ENCODE measurements around the gene SGTA.

The SGTA gene

DNA sequence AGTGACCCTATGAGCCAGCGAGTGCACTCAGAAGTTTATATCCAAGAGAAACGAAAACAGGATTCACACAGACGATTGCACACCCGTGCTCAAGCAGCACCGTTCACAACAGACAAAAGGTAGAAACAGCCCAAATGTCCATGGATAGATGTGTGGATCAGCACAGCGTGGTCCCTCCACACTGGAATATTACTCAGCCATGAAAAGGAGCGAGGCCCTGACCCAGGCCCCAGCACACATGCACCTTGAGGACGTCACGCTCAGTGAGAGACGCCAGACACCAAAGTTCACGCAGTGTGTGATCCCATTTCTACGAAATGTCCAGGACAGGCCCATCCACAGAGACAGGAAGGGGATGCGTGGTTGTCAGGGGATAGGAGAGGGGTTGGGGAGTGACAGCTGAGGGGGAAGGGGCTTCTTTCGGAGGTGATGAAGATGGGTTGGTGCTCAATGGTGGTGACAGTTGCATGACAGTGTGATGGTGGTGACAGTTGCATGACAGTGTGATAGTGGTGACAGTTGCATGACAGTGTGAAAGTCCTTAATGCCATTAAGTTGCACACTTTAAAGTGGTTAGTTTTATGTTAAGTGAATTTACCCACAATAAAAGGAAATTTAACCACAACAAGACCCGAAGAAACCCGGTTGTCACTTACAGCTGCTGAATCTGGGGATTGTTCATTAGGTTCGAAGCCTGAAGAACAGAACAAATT, 24.3 kb downstream of the SGTA start:
- TF ChIP-seq ZNF521 (tag by site-specific recombination; IDR thresholded peaks at IDR 0.05), result no peak
- TF ChIP-seq, protein P1, sequence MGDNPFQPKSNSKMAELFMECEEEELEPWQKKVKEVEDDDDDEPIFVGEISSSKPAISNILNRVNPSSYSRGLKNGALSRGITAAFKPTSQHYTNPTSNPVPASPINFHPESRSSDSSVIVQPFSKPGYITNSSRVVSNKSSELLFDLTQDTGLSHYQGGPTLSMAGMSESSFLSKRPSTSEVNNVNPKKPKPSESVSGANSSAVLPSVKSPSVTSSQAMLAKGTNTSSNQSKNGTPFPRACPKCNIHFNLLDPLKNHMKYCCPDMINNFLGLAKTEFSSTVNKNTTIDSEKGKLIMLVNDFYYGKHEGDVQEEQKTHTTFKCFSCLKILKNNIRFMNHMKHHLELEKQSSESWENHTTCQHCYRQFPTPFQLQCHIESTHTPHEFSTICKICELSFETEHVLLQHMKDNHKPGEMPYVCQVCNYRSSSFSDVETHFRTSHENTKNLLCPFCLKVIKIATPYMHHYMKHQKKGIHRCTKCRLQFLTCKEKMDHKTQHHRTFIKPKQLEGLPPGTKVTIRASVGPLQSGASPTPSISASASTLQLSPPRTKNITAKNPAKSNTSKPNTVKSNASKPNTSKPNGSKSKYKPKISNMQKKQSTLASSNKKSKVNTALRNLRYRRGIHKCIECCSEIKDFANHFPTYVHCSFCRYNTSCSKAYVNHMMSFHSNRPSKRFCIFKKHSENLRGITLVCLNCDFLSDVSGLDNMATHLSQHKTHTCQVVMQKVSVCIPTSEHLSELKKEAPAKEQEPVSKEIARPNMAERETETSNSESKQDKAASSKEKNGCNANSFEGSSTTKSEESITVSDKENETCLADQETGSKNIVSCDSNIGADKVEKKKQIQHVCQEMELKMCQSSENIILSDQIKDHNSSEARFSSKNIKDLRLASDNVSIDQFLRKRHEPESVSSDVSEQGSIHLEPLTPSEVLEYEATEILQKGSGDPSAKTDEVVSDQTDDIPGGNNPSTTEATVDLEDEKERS (tag by site-specific recombination; IDR thresholded peaks at IDR 0.05), result 0 out of 2 replicates have a peak, but pooled peaks have one; percentile 35
- no peak for TF ChIP-seq ZNF610 (tag by site-specific recombination; IDR thresholded peaks at IDR 0.05; ENCODE audit: borderline replicate concordance)
- TF ChIP-seq, protein P2, sequence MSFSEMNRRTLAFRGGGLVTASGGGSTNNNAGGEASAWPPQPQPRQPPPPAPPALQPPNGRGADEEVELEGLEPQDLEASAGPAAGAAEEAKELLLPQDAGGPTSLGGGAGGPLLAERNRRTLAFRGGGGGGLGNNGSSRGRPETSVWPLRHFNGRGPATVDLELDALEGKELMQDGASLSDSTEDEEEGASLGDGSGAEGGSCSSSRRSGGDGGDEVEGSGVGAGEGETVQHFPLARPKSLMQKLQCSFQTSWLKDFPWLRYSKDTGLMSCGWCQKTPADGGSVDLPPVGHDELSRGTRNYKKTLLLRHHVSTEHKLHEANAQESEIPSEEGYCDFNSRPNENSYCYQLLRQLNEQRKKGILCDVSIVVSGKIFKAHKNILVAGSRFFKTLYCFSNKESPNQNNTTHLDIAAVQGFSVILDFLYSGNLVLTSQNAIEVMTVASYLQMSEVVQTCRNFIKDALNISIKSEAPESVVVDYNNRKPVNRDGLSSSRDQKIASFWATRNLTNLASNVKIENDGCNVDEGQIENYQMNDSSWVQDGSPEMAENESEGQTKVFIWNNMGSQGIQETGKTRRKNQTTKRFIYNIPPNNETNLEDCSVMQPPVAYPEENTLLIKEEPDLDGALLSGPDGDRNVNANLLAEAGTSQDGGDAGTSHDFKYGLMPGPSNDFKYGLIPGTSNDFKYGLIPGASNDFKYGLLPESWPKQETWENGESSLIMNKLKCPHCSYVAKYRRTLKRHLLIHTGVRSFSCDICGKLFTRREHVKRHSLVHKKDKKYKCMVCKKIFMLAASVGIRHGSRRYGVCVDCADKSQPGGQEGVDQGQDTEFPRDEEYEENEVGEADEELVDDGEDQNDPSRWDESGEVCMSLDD (tag by site-specific recombination; IDR thresholded peaks at IDR 0.05), result no peak
- no peak for TF ChIP-seq SCRT1 (tag by site-specific recombination; IDR thresholded peaks at IDR 0.05; ENCODE audit: borderline replicate concordance)
- TF ChIP-seq ZNF530 (tag by site-specific recombination; IDR thresholded peaks at IDR 0.05; ENCODE audit: low read depth), result no peak
- TF ChIP-seq ZNF10 (tag by site-specific recombination; IDR thresholded peaks at IDR 0.05), result no peak
- TF ChIP-seq, protein P3, sequence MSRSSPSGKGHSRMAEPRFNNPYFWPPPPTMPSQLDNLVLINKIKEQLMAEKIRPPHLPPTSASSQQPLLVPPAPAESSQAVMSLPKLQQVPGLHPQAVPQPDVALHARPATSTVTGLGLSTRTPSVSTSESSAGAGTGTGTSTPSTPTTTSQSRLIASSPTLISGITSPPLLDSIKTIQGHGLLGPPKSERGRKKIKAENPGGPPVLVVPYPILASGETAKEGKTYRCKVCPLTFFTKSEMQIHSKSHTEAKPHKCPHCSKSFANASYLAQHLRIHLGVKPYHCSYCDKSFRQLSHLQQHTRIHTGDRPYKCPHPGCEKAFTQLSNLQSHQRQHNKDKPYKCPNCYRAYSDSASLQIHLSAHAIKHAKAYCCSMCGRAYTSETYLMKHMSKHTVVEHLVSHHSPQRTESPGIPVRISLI (tag by site-specific recombination; IDR thresholded peaks at IDR 0.05), result no peak
- TF ChIP-seq PRDM1 (tag by site-specific recombination; IDR thresholded peaks at IDR 0.05), result peak; percentile 52; the same call in 1 of the 2 replicates
- peak; percentile 100 for TF ChIP-seq ZNF146 (tag by site-specific recombination; IDR thresholded peaks at IDR 0.05)
- TF ChIP-seq ZNF571 (tag by site-specific recombination; IDR thresholded peaks at IDR 0.05), result no peak
- TF ChIP-seq BCL11B (tag by site-specific recombination; IDR thresholded peaks at IDR 0.05; ENCODE audit: low read depth), result no peak
- TF ChIP-seq ZNF626 (tag by site-specific recombination; IDR thresholded peaks at IDR 0.05), result no peak
- POLR2A ChIA-PET, result no interaction called here
- no peaks in the 10 kb centered on the region for H3K4me1 ChIP-seq (ENCODE audit: control insufficient read depth, insufficient read depth, low read length)
- peaks cover 0 to 90% of the 10 kb centered on the region in 2 experiments; a peak in 2 of 3 replicates for H3K36me3 ChIP-seq (ENCODE audit: control insufficient read depth in 2 of 2, insufficient read depth in 1 of 2, low read length in 2 of 2)
- H3K9me3 ChIP-seq (ENCODE audit: control insufficient read depth, insufficient read depth, low read depth, low read length), result no peaks in the 10 kb centered on the region
- CTCF ChIA-PET, result interaction anchor here (0.6 to 1.4 kb wide), 3 partner anchors 9 to 94 kb away, joined by 3 to 5 read pairs (median 4); no protein-coding TSS in a partner anchor
- H3K27ac ChIP-seq (ENCODE audit: extremely low read depth, low read depth, low read length), result no peak overlapping the region
- H3K4me3 ChIP-seq (ENCODE audit: low read depth, low read length), result no peak overlapping the region

DNA sequence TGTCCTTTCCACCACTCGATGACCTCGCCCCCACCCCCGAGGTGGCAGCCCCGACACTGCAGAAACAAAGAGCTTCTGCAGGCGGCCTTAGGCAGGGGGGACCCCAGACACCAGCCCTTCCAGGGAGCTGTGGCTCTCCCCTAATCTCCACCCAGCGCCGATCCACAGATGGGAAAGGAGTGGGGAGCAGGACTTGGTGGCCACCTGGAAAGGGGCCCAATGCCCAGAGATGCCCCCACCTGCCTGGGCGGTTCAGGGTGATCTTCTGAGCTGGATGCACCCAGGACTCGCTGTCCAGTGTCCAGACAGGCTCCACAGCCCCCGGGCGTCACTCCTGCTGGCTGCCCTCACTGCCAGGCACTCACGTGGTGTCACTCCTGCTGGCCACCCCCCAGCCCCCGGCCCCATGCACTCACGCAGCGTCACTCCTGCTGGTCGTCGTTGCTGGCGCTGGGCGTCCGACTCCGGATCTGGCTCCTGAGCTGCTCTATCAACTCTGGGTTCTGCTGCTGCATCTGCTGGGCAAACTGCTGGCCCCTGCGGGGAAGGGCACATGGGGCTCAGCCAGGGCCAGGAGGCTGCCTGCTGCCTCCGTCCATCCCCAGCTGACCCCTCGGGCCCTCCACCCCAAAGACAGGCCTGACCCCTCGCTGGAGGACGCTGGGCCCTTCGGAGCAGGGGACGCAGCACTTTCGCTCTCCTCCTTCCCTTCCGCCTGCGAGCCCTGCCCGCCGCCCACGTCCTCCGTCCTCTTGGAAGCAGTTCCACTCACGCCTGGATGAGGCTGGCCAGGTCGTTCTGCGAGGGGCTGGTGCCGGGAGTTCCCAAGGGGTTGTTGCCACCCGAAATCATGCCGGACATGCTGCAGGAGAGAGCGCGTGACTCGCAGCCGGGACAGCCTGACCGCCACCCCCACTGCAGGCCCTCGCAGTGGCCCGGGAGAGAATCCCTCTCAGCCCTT, 25.9 kb downstream of the SGTA start:
- H3K4me1 ChIP-seq (ENCODE audit: control insufficient read depth, insufficient read depth, low read length), result no peaks in the 10 kb centered on the region
- peaks cover 0 to 83% of the 10 kb centered on the region in 2 experiments; a peak in 2 of 3 replicates for H3K36me3 ChIP-seq (ENCODE audit: control insufficient read depth in 2 of 2, insufficient read depth in 1 of 2, low read length in 2 of 2)
- H3K4me3 ChIP-seq (ENCODE audit: low read depth, low read length), result no peak overlapping the region
- POLR2A ChIA-PET, result no interaction called here
- no peak for TF ChIP-seq ZNF677 (tag by site-specific recombination; IDR thresholded peaks at IDR 0.05)
- no peak for TF ChIP-seq GLIS2 (tag by site-specific recombination; IDR thresholded peaks at IDR 0.05)
- no peak for TF ChIP-seq SALL2 (tag by site-specific recombination; IDR thresholded peaks at IDR 0.05; ENCODE audit: borderline replicate concordance)
- TF ChIP-seq ZNF24 (tag by site-specific recombination; IDR thresholded peaks at IDR 0.05), result no peak
- no peak for TF ChIP-seq ZFHX2 (tag by site-specific recombination; conservative IDR thresholded peaks at IDR 0.05)
- TF ChIP-seq, protein P4, sequence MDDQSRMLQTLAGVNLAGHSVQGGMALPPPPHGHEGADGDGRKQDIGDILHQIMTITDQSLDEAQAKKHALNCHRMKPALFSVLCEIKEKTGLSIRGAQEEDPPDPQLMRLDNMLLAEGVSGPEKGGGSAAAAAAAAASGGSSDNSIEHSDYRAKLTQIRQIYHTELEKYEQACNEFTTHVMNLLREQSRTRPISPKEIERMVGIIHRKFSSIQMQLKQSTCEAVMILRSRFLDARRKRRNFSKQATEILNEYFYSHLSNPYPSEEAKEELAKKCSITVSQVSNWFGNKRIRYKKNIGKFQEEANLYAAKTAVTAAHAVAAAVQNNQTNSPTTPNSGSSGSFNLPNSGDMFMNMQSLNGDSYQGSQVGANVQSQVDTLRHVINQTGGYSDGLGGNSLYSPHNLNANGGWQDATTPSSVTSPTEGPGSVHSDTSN (CRISPR knock-in tag; IDR thresholded peaks at IDR 0.05), result no peak
- CTCF ChIA-PET, result no interaction called here
- H3K9me3 ChIP-seq (ENCODE audit: control insufficient read depth, insufficient read depth, low read depth, low read length), result no peaks in the 10 kb centered on the region
- H3K27ac ChIP-seq (ENCODE audit: extremely low read depth, low read depth, low read length), result no peak overlapping the region
